Muscle of arm (tissue), 12 donors: ENCODE measurements around the gene KCP. TPM values are rescaled to one million over a fixed set of nuclear protein-coding genes. Genes with fewer than 3 reads are reported as not detected.
A peak's percentile ranks its signal among the peaks of the same experiment; 100 is the strongest.

Source experiments
- DNase-seq: peaks from one replicate; pipeline ENCODE4 v3.0.0-alpha.2; 2013
- polyA plus RNA-seq, 12 donors: library from polyadenylated mRNA; unstranded; fragments of 120-200 nt; gene quantifications; one replicate each; pipeline ENCODE4 v1.2.1, GENCODE V29; 2013; ENCODE audit not compliant: insufficient read length in 12 of 12

Gene KCP
- polyA plus RNA-seq, 12 donors = 0.49 to 7.4 (median 1.4) TPM; not detected in 1

- no peak for DNase-seq
Observed at GRCh38 chr7:128827971-128828711, 82.4 kb downstream of the KCP start.

DNA sequence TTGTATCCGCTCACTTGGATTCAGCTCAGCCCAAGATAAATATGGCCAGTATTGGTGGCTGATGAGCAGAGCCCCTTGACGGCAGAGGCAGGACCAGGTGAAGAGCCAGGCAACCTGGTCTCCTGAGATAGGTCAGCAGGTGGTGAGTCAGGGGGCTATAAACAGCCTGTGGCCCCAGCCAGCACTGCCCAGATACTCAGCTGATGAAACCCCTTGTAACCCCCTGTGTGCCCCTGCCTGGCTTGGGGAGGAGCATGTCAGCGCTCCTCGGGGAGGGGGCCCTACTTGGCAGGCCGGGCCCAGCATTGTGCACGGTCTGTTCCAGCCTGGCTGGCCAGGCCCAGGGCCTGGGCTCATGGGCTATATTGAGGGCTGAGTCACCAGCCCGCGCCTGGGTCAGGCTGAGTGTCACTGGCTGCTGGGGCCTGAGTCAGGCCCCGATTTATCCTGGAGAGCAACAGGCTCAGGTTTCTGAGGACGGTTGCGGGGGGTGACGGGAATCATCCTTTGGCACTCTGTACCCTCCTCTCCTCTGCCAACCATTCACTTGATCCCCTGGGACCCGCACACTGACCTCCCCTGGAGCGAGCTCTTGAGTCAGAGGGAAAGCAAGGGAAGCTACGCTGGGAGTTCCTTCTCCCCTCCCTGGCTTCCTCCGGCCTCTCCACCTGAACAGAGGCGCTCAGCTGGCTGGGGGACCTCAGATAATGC, 83.1 kb downstream of the KCP start:
- DNase-seq = peak; percentile 31

DNA sequence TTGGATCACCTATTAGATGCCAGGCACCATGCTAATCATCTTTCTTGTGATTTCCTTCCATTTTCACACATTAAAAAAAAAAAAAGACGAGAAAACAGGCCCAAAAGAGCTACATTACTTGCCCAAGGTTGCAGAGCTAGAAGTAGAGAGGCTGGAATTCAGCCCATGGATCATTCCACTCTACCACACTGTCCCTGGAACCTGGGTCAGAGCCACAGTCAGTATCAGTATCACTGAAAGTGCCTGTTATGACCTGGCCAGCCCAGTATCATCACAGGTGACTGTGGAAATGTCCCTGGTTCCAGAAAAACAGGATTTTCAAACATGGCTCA, 83.6 kb downstream of the KCP start:
- DNase-seq = no peak

Other genes starting within 250 kb of the KCP start
- 1 to 10 TPM in 8 of 12 donors, under 1 TPM in 2, not detected in 2; 0.84 to 4.4 (median 2.0) TPM for gene GARIN1A, start 238.4 kb downstream of the KCP start, polyA plus RNA-seq
- gene CALU, start 171.3 kb downstream of the KCP start, polyA plus RNA-seq = 100 to 1,000 TPM; 231 to 352 (median 285) TPM
- 1 to 10 TPM in 10 of 12 donors, not detected in 2; 1.4 to 3.9 (median 2.4) TPM for gene OPN1SW, start 134.9 kb downstream of the KCP start, polyA plus RNA-seq
- gene CCDC136, start 118.7 kb downstream of the KCP start, polyA plus RNA-seq = 10 to 100 TPM in 10 of 12 donors, not detected in 2; 10.6 to 27.6 (median 19.1) TPM
- 1,000 to 10,000 TPM in 1 of 12 donors, 100 to 1,000 TPM in 11; 192 to 1,098 (median 430) TPM for gene FLNC, start 80.3 kb downstream of the KCP start, polyA plus RNA-seq
- gene ATP6V1F, start 47.9 kb downstream of the KCP start, polyA plus RNA-seq = 100 to 1,000 TPM in 9 of 12 donors, 10 to 100 TPM in 2, not detected in 1; 94.5 to 144 (median 109) TPM
- gene IRF5, start 27.2 kb upstream of the KCP start, polyA plus RNA-seq = 1 to 10 TPM in 11 of 12 donors, not detected in 1; 1.4 to 9.5 (median 2.0) TPM
- 10 to 100 TPM in 11 of 12 donors, not detected in 1; 28.7 to 34.6 (median 31.2) TPM for gene TNPO3, start 144.4 kb upstream of the KCP start, polyA plus RNA-seq
- gene TSPAN33, start 234.0 kb upstream of the KCP start, polyA plus RNA-seq = 10 to 100 TPM in 11 of 12 donors, not detected in 1; 15.8 to 50.3 (median 33.7) TPM